CD4-positive, alpha-beta T cell (primary cell): ENCODE results near the gene DSN1. TPM values are rescaled to one million over a fixed set of nuclear protein-coding genes. Genes with fewer than 3 reads are reported as not detected.
A peak's percentile ranks its signal among the peaks of the same experiment; 100 is the strongest.

ENCODE experiments used
- ATAC-seq: fragments of 200-7000 bp; cut with Tn5 transposase; one replicate; pipeline ENCODE4 v1.10.0; 2022; ENCODE audit warnings: mild to moderate bottlenecking; ENCODE audit not compliant: poor library complexity
- CTCF ChIA-PET: fragments of 350-600 bp; sonication (Branson Sonifier 250); formaldehyde crosslinking; loops from one replicate; lab custom pipeline; 2021; ENCODE audit warnings: antibody characterized with exemption, inconsistent platforms; lab: Charles Lee
- POLR2A ChIA-PET: fragments of 350-600 bp; sonication (Branson Sonifier 250); formaldehyde crosslinking; loops from one replicate; lab custom pipeline; 2021; ENCODE audit warnings: antibody characterized with exemption, inconsistent platforms; lab: Charles Lee
- DNase-seq, 14 experiments: peaks; one replicate each; pipeline ENCODE4 v3.0.0-alpha.2; 2013 to 2020; ENCODE audit warnings: mixed read lengths in 2 of 14
- H3K27ac ChIP-seq, 2 donors: one replicate each; pipeline versions ENCODE4 v1.5.1 to v1.7.0; 2013; ENCODE audit warnings: low read length in 2 of 2, low read depth in 1 of 2, mild to moderate bottlenecking in 1 of 2
- H3K27me3 ChIP-seq, 2 experiments: 1 replicate in 1 of 2; 2 replicates in 1 of 2; pipeline versions ENCODE4 v1.6.1 to v1.7.0; 2013; ENCODE audit warnings: low read length in 2 of 2, control low read depth in 1 of 2, mild to moderate bottlenecking in 1 of 2, moderate library complexity in 1 of 2; ENCODE audit not compliant: insufficient read depth in 2 of 2, control insufficient read depth in 1 of 2
- H3K36me3 ChIP-seq: one replicate; pipeline ENCODE4 v1.6.1; 2013; ENCODE audit warnings: low read length, control low read depth; ENCODE audit not compliant: insufficient read depth
- H3K4me1 ChIP-seq: one replicate; pipeline ENCODE4 v1.6.1; 2013; ENCODE audit warnings: low read length, control low read depth; ENCODE audit not compliant: insufficient read depth
- H3K4me3 ChIP-seq: one replicate; pipeline ENCODE4 v1.5.1; 2013; ENCODE audit warnings: mild to moderate bottlenecking, low read length, moderate library complexity
- H3K9me3 ChIP-seq, 2 experiments: 1 replicate in 1 of 2; 2 replicates in 1 of 2; pipeline versions ENCODE4 v1.6.1 to v1.7.0; 2013; ENCODE audit warnings: low read length in 2 of 2, mild to moderate bottlenecking in 2 of 2, control low read depth in 1 of 2, moderate library complexity in 1 of 2; ENCODE audit not compliant: control insufficient read depth in 1 of 2, insufficient read depth in 1 of 2
- H3K27ac Mint-ChIP-seq: one replicate; pipeline ENCODE4 v1.8.0; 2020; ENCODE audit warnings: mixed read lengths
- H3K27me3 Mint-ChIP-seq: one replicate; pipeline ENCODE4 v1.8.0; 2021; ENCODE audit warnings: mixed read lengths
- H3K36me3 Mint-ChIP-seq: one replicate; pipeline ENCODE4 v1.8.0; 2021; ENCODE audit warnings: low read depth, mixed read lengths
- H3K4me1 Mint-ChIP-seq: one replicate; pipeline ENCODE4 v1.8.0; 2021; ENCODE audit warnings: low read depth, mixed read lengths
- H3K4me3 Mint-ChIP-seq: one replicate; pipeline ENCODE4 v1.8.0; 2020; ENCODE audit warnings: mild to moderate bottlenecking, mixed read lengths
- H3K9me3 Mint-ChIP-seq: one replicate; pipeline ENCODE4 v1.8.0; 2020; ENCODE audit warnings: mixed read lengths
- CTCF ChIP-seq: fragments of 200-600 bp; IDR thresholded peaks from one replicate; pipeline ENCODE4 v1.8.0; 2022; ENCODE audit warnings: antibody characterized with exemption, mild to moderate bottlenecking
- intact Hi-C, 2 experiments: fragments of 100-400 bp; cut with DNase I in 1 of 2; cut with micrococcal nuclease in 1 of 2; formaldehyde crosslinking; loops; one replicate each; pipeline versions ENCODE4 v1.15.1 to v1.9.0; 2023 to 2025; cut with DNase I, micrococcal nuclease
- total RNA-seq, 174 experiments: library from RNA in 2 of 174; stranded (reverse) in 2 of 174; gene quantifications; one replicate each; pipeline ENCODE4 v1.2.3 and lab custom pipeline; 2021 to 2026

Gene DSN1
- total RNA-seq, 2 experiments from 2014 or later: 10.5 to 14.3 TPM

GRCh38 chr20:36717657-36718056 is 55.9 kb downstream of the DSN1 start:
- CTCF ChIA-PET: interaction anchor here (2.0 kb wide), 1 partner anchor 37 kb away, joined by 8 read pairs; no protein-coding TSS in a partner anchor
- H3K27me3 Mint-ChIP-seq: no peaks in the 10 kb centered on the region
- Histone ChIP-seq H3K27me3 (no peaks in the 10 kb centered on the region), H3K4me3 (no peak overlapping the region), H3K27ac (no peak overlapping the region), H3K4me1 (no peaks in the 10 kb centered on the region), H3K9me3 (no peaks in the 10 kb centered on the region), H3K36me3 (peaks cover 16% of the 10 kb centered on the region)
- peaks cover 48% of the 10 kb centered on the region for H3K36me3 Mint-ChIP-seq
- H3K4me3 Mint-ChIP-seq: no peak overlapping the region
- ATAC-seq (peak; percentile 54), DNase-seq (peak in 4 of 14 experiments; percentile 35 to 55 (median 40))
- H3K27ac Mint-ChIP-seq: no peak overlapping the region
- peak; percentile 50 for TF ChIP-seq CTCF
- H3K4me1 Mint-ChIP-seq: no peaks in the 10 kb centered on the region
- no peaks in the 10 kb centered on the region for H3K9me3 Mint-ChIP-seq
- POLR2A ChIA-PET: interaction anchor here (0.8 to 1.2 kb wide), 2 partner anchors 15 to 16 kb away, joined by 3 read pairs; no protein-coding TSS in a partner anchor
- intact Hi-C loops: loop anchor here (1.0 to 5.0 kb wide), 3 partner anchors 35 to 170 kb away; no protein-coding TSS in a partner anchor

- no peak overlapping the region for H3K27ac ChIP-seq
- no peaks in the 10 kb centered on the region for H3K4me1 Mint-ChIP-seq
- DNase-seq: no peak
- no peak overlapping the region for H3K4me3 Mint-ChIP-seq
- no peaks in the 10 kb centered on the region for H3K9me3 ChIP-seq
- H3K27me3 ChIP-seq: no peaks in the 10 kb centered on the region
- H3K9me3 Mint-ChIP-seq: no peaks in the 10 kb centered on the region
- H3K27me3 Mint-ChIP-seq: no peaks in the 10 kb centered on the region
- ChIA-PET CTCF (no interaction called here), POLR2A (interaction anchor here (0.8 kb wide), 1 partner anchor 17 kb away, joined by 3 read pairs; no protein-coding TSS in a partner anchor)
- intact Hi-C loops: loop anchor here (1.0 to 5.0 kb wide), 3 partner anchors 35 to 170 kb away; no protein-coding TSS in a partner anchor
- ATAC-seq: no peak
- peaks cover 47% of the 10 kb centered on the region for H3K36me3 Mint-ChIP-seq
- H3K4me1 ChIP-seq: no peaks in the 10 kb centered on the region
- H3K27ac Mint-ChIP-seq: no peak overlapping the region
- H3K4me3 ChIP-seq: no peak overlapping the region
- H3K36me3 ChIP-seq: peaks cover 16% of the 10 kb centered on the region
- TF ChIP-seq CTCF: no peak
Observed at GRCh38 chr20:36717021-36717420, 56.5 kb downstream of the DSN1 start.

GRCh38 chr20:36712775-36713174 is 60.8 kb downstream of the DSN1 start:
- peaks cover 3% of the 10 kb centered on the region for H3K36me3 ChIP-seq
- no peaks in the 10 kb centered on the region for H3K4me1 ChIP-seq
- H3K9me3 Mint-ChIP-seq: no peaks in the 10 kb centered on the region
- CTCF ChIA-PET: interaction anchor here (1.4 kb wide), 1 partner anchor 42 kb away, joined by 3 read pairs; no protein-coding TSS in a partner anchor
- POLR2A ChIA-PET: interaction anchor here (0.6 kb wide), 1 partner anchor 20 kb away, joined by 3 read pairs; no protein-coding TSS in a partner anchor
- no peak for TF ChIP-seq CTCF
- H3K4me1 Mint-ChIP-seq: no peaks in the 10 kb centered on the region
- no peak for DNase-seq
- H3K4me3 Mint-ChIP-seq: no peak overlapping the region
- no peak overlapping the region for H3K4me3 ChIP-seq
- no peak for ATAC-seq
- intact Hi-C loops: no loop called here
- H3K27ac Mint-ChIP-seq: no peak overlapping the region
- H3K27me3 ChIP-seq: no peaks in the 10 kb centered on the region
- no peaks in the 10 kb centered on the region for H3K9me3 ChIP-seq
- H3K27ac ChIP-seq: no peak overlapping the region
- H3K27me3 Mint-ChIP-seq: no peaks in the 10 kb centered on the region
- H3K36me3 Mint-ChIP-seq: peaks cover 21% of the 10 kb centered on the region
